ENCODE measurements around the gene NUP98. TPM values are rescaled to one million over a fixed set of nuclear protein-coding genes. Genes with fewer than 3 reads are reported as not detected.

Gene NUP98
- total RNA-seq, 1 experiment from 2014 or later = 59.7 TPM

DNA sequence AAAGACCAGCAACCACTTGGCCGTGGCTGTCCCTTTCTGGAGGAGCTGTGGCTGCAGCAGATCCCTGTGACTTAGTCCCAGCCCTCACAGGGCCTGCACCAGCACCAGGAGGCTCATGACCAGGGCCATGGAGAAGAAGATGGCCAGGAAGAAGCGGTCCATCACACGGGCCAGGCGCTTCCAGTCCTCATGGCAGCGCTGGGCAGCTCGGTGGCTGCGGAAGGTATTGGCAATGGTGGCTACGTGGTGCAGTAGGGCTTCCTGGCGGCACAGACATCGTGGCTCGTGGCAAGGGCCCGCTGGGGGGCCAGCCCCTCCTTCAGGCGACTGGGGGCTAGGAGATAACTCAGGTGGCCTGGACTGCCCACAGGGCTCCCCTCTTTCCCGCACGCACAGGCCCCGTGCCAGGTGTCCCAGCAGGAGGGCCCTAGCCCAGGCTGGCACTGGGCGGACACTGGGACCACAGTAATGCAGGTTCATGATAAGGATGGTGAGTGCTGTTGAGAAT lies 131.3 kb downstream of the NUP98 start:
- no TSS peak for BruUV-seq (replicated peaks)
- no peaks in the 10 kb centered on the region for H3K36me3 ChIP-seq (ENCODE audit: low read depth)
- no peak for TF ChIP-seq EZH2 (IDR thresholded peaks at IDR 0.05; ENCODE audit: low read depth)
- TF ChIP-seq, protein P1, sequence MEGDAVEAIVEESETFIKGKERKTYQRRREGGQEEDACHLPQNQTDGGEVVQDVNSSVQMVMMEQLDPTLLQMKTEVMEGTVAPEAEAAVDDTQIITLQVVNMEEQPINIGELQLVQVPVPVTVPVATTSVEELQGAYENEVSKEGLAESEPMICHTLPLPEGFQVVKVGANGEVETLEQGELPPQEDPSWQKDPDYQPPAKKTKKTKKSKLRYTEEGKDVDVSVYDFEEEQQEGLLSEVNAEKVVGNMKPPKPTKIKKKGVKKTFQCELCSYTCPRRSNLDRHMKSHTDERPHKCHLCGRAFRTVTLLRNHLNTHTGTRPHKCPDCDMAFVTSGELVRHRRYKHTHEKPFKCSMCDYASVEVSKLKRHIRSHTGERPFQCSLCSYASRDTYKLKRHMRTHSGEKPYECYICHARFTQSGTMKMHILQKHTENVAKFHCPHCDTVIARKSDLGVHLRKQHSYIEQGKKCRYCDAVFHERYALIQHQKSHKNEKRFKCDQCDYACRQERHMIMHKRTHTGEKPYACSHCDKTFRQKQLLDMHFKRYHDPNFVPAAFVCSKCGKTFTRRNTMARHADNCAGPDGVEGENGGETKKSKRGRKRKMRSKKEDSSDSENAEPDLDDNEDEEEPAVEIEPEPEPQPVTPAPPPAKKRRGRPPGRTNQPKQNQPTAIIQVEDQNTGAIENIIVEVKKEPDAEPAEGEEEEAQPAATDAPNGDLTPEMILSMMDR (conservative IDR thresholded peaks at IDR 0.05) = no peak
- H3F3A ChIP-seq (ENCODE audit: insufficient read depth, low read depth) = no peaks in the 10 kb centered on the region
- intact Hi-C loops (cut with micrococcal nuclease; ENCODE audit: unreplicated experiment) = no loop called here
- H3K4me1 ChIP-seq (replicated peaks; ENCODE audit: insufficient read depth) = no peaks in the 10 kb centered on the region
- ChIA-PET CTCF (no interaction called here), POLR2A (ENCODE audit: unreplicated experiment) (no interaction called here)
- H4K20me1 ChIP-seq (ENCODE audit: insufficient read depth) = no peaks in the 10 kb centered on the region
- H2AFZ ChIP-seq = no peak overlapping the region
- no peaks in the 10 kb centered on the region for H3K9me2 ChIP-seq (ENCODE audit: insufficient read depth)
- H3K4me2 ChIP-seq = no peak overlapping the region
- no peak overlapping the region for H3K4me3 ChIP-seq
- no peak overlapping the region for H3K27ac ChIP-seq
- H3K79me2 ChIP-seq (ENCODE audit: low read depth) = no peaks in the 10 kb centered on the region
- H3K9me3 ChIP-seq (ENCODE audit: insufficient read depth, low read depth) = no peaks in the 10 kb centered on the region
- no peak for DNase-seq
- no peaks in the 10 kb centered on the region for H3K27me3 ChIP-seq (ENCODE audit: insufficient read depth, low read depth)

DNA sequence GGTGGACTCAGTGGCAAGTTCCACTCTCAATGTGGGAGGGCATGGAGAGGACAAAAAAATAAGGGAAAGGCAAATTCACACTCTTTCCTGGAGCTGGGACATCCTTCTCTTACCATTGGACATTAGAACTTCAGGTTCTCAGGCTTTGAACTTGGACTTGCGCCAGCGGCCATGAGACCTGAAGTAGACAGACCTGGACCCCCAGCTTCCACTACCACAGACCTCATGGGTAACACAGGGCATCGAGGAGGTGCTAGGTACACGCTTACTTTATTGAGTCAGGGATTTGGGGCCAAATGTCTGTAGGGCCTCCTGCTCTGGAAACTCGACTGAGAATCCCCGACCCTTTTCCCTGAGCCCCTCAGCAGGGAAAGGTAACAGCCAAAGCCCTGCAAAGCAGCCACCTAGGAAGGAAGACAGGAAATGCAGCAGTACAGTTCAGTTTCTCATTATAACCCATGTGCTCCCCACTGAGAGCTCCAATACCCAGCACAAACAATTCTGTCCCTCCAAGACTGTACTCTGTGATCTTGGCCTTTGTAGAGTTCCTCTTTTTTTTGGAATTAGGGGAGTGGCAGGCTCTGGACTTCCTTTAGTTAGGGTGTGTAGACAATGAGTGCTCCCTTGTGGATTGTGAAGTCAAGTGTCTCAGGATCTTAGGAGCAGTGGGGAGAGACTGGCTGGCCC lies 131.9 kb downstream of the NUP98 start:
- no TSS peak for BruUV-seq (replicated peaks)
- TF ChIP-seq EZH2 (IDR thresholded peaks at IDR 0.05; ENCODE audit: low read depth) = no peak
- TF ChIP-seq, protein P1 (conservative IDR thresholded peaks at IDR 0.05) = no peak

DNA sequence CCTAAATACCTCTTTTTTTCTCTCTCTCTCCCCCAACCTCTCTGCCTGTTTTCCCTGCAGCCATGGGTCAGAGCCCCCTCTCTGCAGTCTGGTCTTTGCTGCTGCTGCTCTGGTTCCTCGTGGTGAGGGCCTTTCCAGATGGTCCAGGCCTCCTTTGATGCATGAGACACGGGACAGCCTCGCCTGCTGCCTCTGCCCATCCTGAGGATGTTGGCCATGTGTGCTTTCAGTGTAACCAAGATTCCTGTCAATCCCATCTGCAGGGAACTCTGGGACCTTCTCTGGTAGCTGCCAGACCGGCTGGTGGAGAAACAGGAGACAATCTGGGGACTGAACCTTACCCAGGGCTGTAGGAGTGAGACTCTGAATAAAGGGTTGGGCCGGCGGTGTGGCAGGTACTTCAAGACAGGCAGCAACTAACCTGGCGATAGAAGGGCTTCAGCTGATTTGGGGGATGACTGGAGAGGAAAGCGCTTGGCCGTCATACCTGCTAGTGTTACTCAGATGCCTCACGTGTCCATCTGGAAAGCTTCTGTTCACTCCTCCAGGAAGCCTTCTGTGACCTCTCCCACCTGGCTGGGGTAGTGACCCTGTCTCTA lies 133.2 kb downstream of the NUP98 start:
- no peaks in the 10 kb centered on the region for H3K9me3 ChIP-seq (ENCODE audit: insufficient read depth, low read depth)
- POLR2A ChIA-PET (ENCODE audit: unreplicated experiment) = no interaction called here
- no peak overlapping the region for H3K27ac ChIP-seq
- CTCF ChIA-PET = no interaction called here
- H3F3A ChIP-seq (ENCODE audit: insufficient read depth, low read depth) = no peaks in the 10 kb centered on the region
- H4K20me1 ChIP-seq (ENCODE audit: insufficient read depth) = no peaks in the 10 kb centered on the region
- no TSS peak for BruUV-seq (replicated peaks)
- TF ChIP-seq, protein P1 (conservative IDR thresholded peaks at IDR 0.05) = no peak
- no peak for TF ChIP-seq EZH2 (IDR thresholded peaks at IDR 0.05; ENCODE audit: low read depth)
- H2AFZ ChIP-seq = no peak overlapping the region
- no peaks in the 10 kb centered on the region for H3K27me3 ChIP-seq (ENCODE audit: insufficient read depth, low read depth)
- no peaks in the 10 kb centered on the region for H3K4me1 ChIP-seq (replicated peaks; ENCODE audit: insufficient read depth)
- no peaks in the 10 kb centered on the region for H3K79me2 ChIP-seq (ENCODE audit: low read depth)
- H3K9me2 ChIP-seq (ENCODE audit: insufficient read depth) = no peaks in the 10 kb centered on the region
- H3K4me2 ChIP-seq = no peak overlapping the region
- DNase-seq = no peak
- no peaks in the 10 kb centered on the region for H3K36me3 ChIP-seq (ENCODE audit: low read depth)
- no peak overlapping the region for H3K4me3 ChIP-seq
- intact Hi-C loops (cut with micrococcal nuclease; ENCODE audit: unreplicated experiment) = no loop called here

More for the DNA sequence above, 131.9 kb downstream of the NUP98 start:
- ChIA-PET CTCF (no interaction called here), POLR2A (ENCODE audit: unreplicated experiment) (no interaction called here)
- Histone ChIP-seq H3F3A (ENCODE audit: insufficient read depth, low read depth) (no peaks in the 10 kb centered on the region), H3K4me2 (no peak overlapping the region), H2AFZ (no peak overlapping the region), H3K36me3 (ENCODE audit: low read depth) (no peaks in the 10 kb centered on the region), H3K4me3 (no peak overlapping the region), H4K20me1 (ENCODE audit: insufficient read depth) (no peaks in the 10 kb centered on the region), H3K4me1 (replicated peaks; ENCODE audit: insufficient read depth) (no peaks in the 10 kb centered on the region), H3K27me3 (ENCODE audit: insufficient read depth, low read depth) (no peaks in the 10 kb centered on the region), H3K9me3 (ENCODE audit: insufficient read depth, low read depth) (no peaks in the 10 kb centered on the region), H3K79me2 (ENCODE audit: low read depth) (no peaks in the 10 kb centered on the region), H3K27ac (no peak overlapping the region), H3K9me2 (ENCODE audit: insufficient read depth) (no peaks in the 10 kb centered on the region)
- intact Hi-C loops (cut with micrococcal nuclease; ENCODE audit: unreplicated experiment) = no loop called here
- DNase-seq = no peak
